Measurements from ENCODE around the gene CEMIP.

The CEMIP gene

DNA sequence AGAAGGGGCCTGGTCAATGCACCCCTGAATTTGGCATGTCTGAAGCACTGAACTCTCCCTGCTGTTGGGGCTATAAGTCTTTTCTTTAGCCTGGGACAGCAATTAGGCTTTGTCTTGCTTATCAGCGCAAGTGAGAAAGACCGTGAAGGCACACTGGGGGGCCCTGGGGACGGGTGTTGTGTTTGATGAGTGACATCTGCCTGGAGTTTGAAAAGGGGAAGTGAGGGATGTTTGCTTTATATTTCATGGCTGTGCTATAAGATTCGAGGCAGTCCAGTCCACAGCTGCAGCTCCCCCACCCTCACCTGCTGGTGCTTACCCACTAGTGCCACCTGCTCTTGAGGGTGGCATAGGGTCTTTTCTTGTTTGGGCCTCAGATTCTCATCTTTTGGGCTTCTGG, 44.8 kb downstream of the CEMIP start:
- DNase-seq = no peak

DNA sequence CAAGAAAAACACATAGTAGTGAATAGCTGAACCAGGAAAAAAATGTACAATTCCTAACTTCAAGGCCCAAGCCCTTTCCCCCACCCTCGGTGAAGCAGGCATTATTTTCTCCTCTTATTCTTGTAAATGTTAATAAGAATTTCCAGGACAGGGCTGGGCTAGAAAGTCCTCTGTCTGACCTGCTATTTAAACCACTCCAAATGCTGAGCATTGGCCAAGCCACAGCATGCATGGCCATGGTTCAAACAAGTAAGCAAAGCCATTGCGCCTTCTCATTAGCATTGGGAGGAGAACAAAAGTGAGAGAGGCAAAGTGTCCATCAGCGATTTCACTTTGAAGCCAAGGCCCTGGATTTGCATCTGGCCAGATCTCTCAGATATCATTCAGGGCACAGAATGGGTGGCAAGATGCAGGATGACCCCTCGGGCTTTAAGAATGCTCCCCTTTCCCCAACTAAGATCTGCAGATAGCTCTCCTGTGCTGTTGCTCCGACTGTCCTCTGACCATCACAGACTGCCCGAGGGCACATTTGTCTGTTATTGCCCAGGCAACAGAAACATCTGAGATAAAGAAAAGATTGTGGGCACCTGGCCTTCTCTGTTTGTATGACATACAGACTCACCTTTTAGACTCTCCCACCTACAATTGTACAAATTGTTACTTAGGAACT, 46.3 kb downstream of the CEMIP start:
- no peak for DNase-seq

- no peak for DNase-seq
Measured at GRCh38 chr15:80828796-80829195, 49.6 kb downstream of the CEMIP start.

DNA sequence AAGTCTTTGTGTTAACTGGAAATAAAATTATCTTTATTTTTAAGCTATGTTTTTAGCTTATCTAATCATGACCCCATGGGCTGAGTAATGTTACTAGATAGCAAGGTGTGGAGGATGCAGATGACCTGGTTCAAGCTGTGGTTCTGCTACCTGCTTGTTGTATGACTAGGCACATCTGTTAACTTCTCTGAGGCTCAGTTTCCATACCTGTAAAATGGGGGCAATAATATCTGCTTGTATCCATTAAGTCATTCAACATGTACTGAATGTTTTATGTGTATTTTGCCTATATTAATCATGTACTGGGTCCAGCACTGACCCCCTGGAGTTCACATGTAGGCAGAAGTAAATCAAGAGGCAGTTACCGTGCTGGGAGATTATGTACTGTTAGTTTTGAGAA, 51.5 kb downstream of the CEMIP start:
- no peak for DNase-seq

GRCh38 chr15:80831192-80831591, 52.0 kb downstream of the CEMIP start:
- DNase-seq = no peak

- DNase-seq = no peak
Measured at GRCh38 chr15:80831606-80832224, 52.5 kb downstream of the CEMIP start.

DNA sequence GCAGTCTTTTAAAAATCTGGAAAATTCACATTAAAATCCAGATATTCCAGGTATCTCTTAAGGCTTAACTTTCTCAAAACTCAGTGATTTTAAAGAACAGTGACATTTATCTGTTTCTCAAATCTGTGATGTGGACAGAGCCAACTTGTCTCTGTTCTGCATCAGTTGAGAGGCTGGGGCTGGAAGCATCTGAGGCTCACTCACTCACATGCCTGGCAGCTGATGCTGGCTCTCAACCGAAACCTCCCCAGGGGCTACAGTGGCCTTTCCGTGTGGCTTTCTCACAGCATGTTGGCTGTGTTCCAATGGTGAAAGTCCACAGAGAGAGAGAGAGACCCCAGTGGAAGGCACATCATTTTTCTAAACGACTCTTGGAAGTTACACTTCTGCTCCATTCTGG, 53.5 kb downstream of the CEMIP start:
- DNase-seq = no peak

GRCh38 chr15:80834402-80834801, 55.2 kb downstream of the CEMIP start:
- no peak for DNase-seq

DNA sequence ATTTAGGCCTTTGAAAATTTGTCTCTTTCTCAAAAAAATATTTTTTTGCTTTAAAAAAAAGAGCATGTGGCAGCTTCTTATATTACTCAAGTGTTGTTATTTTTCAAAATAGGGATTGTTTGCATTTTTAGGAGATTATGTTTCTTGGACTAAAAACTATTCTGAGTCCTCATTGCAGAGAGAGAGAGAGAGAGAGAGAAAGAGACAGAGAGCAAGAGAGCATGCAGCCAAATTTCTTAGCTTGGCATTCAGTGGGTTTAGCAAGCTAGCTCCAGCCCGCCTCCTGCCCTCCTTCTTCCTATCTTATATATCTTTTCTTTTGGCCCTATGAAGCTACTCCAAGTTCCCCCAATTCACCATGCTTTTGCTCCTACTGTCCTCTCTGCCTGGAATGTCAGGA, 55.7 kb downstream of the CEMIP start:
- no peak for DNase-seq

DNA sequence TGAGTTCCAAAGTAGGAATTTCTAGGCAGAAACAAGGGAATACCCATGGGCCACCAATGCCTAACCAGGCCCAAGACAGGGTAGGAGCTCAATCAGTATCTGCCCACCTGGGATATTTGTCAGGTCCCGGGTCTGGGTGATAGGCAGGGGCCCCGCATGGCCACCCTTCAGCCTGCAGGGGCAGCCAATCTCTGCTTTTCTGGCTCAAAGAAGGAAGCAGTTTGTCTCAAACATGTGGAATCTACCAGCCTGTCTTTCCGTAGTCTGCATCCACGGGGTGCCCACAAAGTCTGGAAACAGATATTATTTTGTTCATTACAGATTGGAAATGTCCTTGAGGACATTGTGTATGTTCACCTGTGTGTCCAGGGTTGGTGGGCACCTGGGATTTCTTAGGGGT, 56.2 kb downstream of the CEMIP start:
- no peak for DNase-seq

- no peak for DNase-seq
Measured at GRCh38 chr15:80836223-80836622, 57.1 kb downstream of the CEMIP start.

DNA sequence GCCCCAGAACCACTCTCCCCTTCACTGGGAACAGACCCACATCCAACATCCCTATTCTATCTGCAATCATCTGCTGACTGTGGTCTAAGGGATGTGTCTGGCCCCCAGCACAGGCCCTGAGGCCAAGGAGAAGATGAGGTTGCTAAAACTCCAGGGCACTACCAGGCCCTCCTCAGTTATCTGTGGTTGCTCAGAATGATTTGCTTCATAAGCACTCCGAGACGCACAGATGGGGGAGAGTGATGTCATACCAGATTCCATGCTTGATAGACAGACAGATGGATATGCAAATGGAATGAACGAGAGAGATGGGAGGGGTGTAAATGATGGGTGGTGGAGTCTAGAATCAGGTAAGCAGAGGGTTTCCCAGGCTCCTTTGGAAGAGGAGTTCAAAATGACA, 57.8 kb downstream of the CEMIP start:
- DNase-seq = no peak

DNA sequence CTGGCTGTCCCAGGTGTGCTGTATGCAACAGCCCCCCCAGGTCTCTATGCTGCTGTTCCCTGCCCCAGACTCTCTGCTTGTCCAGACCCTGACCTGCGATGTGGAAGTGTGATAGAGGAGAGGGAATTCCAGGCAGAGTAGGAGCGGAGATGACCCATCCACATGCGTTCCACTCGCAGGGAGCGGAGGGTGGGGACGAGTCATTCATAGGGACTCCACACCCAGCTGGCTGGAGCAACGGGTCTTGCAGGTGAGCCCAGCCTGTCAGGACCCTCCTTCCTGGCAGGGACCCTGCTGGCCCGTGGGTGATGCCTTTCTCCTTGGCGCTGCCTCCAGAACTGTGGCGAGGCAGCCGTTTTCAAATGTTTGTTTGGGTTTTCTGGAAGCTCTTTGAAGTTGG, 58.8 kb downstream of the CEMIP start:
- DNase-seq = no peak

DNA sequence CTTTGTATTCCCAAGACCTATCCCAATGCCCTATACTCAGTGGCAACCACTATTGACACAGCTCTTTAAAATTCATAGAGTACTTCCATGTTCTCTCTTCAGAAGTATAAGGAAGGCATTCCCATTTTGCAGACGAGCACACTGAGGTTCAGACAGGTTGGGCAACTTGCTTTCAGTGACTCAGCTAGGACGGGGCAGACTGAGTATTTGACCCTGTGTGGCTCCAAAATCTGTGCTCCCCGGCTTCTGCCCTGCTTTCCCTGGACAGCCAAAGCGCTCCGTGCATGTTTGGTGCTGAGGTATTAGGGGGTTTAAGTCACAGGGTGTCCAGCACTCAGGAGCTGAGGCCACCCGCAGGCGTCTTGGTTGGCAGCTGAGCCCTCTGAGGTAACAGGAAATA, 59.5 kb downstream of the CEMIP start:
- DNase-seq = no peak

- no peak for DNase-seq
Measured at GRCh38 chr15:80839764-80840130, 60.6 kb downstream of the CEMIP start.

GRCh38 chr15:80840182-80841130, 61.3 kb downstream of the CEMIP start:
- no peak for DNase-seq

- no peak for DNase-seq
Measured at GRCh38 chr15:80841541-80841940, 62.4 kb downstream of the CEMIP start.

DNA sequence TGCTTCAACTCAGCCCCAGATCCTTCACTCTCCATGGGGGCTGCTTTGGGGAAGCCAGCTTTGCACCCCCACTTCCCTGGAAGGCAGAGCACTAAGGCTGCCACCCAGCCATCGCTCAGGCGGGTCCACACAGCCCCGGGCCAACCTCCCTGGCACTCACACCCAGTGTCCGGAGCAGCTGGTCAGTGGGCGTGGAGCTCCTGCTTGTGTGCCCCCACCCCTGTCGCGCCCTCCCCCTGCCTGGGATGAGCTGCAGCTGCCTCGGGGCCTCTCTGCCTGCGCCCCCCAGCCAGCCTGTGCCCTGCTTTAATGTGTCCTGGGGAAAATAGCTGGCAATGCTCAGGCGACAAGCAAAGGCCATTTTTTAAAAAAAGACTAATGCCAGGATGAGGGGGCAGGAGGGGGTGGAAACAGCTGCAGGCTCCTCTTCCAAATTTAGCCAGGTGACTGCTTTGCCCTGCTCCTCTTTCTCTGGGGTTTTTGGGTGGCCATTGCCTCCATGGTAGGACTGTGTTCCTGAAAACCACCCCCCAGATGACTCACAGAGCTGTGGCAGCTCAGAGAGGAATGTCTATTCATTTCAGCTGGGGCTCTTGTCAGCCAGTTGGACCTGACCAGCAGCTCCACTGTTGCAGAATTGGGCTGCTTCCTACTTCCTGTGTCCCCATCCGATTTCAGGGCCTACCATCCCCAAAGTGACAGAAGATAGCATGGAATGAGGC, 65.0 kb downstream of the CEMIP start:
- DNase-seq = no peak

DNA sequence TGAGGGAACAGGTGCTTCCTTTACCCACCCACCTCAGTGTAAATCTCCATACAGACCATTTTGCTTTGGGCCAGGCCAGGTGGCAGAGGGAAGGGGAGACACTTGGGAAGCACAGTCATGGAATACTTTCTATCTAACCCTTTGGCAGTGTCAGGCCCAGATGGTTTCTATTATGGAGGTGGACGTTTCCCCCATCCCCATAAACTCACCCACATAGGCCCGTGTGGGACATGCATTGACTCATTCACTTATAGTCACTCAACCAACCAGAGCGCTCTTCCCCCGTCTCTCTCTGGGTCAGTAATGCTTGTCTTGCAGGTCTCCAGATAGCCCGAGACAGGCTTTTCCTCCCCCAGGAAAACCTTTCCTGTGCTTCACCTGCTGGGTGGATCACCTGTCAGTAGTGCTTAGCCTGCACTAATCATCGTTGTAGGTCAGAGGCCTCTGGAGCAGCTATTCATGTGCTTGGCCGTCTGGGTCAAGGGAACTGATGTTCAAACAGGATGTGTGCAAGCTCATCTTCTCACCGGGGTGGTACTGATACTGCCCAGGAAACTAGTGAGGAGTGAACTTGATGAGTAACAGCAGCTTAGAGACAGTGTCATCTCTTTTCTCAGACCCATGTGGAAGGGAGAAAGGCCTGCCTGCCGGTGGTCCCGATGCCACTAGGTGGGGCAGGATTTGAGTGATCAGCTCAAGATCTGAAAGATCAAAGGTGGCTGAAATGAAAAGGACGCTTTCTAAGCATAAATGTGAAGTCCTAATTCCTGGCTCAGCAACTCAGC, 67.1 kb downstream of the CEMIP start:
- DNase-seq = no peak

- DNase-seq = no peak
Measured at GRCh38 chr15:80849308-80849707, 70.1 kb downstream of the CEMIP start.

- no peak for DNase-seq
Measured at GRCh38 chr15:80850941-80851451, 71.8 kb downstream of the CEMIP start.

DNA sequence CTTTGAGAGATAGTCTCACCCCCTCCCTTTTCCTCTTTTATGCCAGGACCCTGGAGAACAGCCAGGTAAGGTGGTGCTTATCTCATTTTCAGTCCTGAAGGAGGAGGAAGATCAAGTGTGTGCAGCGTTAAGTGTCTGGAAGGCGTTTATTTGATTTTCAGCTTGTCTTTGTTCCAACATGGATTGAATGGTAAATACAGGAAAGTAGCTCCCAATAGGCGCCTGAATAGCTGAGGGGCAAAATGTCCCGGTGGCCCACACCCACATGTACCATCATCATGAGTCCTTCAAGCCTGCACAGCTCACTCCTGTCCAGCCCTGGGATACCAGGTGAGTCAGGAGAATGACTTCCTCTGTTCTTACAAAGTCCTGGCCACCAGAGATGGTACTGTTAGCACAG, 73.5 kb downstream of the CEMIP start:
- DNase-seq = no peak

Measured in CD4-positive, alpha-beta T cell treated with Interleukin-17A for 1 hour (primary cell).